RWPE2 (cell line): ENCODE results near the gene SAPCD1.

ENCODE experiments used
- ATAC-seq: fragments of 200-7000 bp; cut with Tn5 transposase; 3 replicates; pipeline ENCODE4 v1.9.1; 2021; ENCODE audit warnings: low read depth
- DNase-seq: peaks from one replicate; pipeline ENCODE4 v3.0.0-alpha.2; 2020; ENCODE audit warnings: low spot score
- H3K27ac ChIP-seq: fragments of 450-650 bp; 2 replicates; pipeline ENCODE4 v1.5.1; 2017; ENCODE audit warnings: mild to moderate bottlenecking; ENCODE audit not compliant: poor library complexity, severe bottlenecking
- H3K27me3 ChIP-seq: fragments of 250-450 bp; sonication (Bioruptor Pico); 2 replicates; pipeline ENCODE4 v1.5.1; 2021; ENCODE audit warnings: mild to moderate bottlenecking, moderate library complexity; ENCODE audit not compliant: insufficient read depth, poor library complexity, severe bottlenecking
- H3K36me3 ChIP-seq: fragments of 250-450 bp; sonication (Bioruptor Pico); 2 replicates; pipeline ENCODE4 v1.5.1; 2020; ENCODE audit warnings: low read depth, mild to moderate bottlenecking, moderate library complexity
- H3K4me1 ChIP-seq: fragments of 250-450 bp; sonication (Bioruptor Pico); 2 replicates; pipeline ENCODE4 v1.5.1; 2021; ENCODE audit warnings: mild to moderate bottlenecking, moderate library complexity; ENCODE audit not compliant: insufficient read depth, poor library complexity, severe bottlenecking
- H3K4me3 ChIP-seq: fragments of 250-450 bp; sonication (Bioruptor Pico); 2 replicates; pipeline ENCODE4 v1.5.1; 2021; ENCODE audit warnings: mild to moderate bottlenecking, moderate library complexity; ENCODE audit not compliant: severe bottlenecking
- H3K9me3 ChIP-seq: fragments of 250-450 bp; sonication (Bioruptor Pico); 2 replicates; pipeline ENCODE4 v1.5.1; 2021; ENCODE audit warnings: mild to moderate bottlenecking, moderate library complexity; ENCODE audit not compliant: severe bottlenecking
- CTCF ChIP-seq: fragments of 450-650 bp; IDR thresholded peaks from one replicate; pipeline ENCODE4 v1.5.1; 2017; ENCODE audit warnings: mild to moderate bottlenecking, moderate library complexity; ENCODE audit not compliant: poor library complexity, severe bottlenecking

SAPCD1 gene

GRCh38 chr6:31721351-31722020 lies 41.0 kb upstream of the SAPCD1 start, which contains the start of gene LY6G6C:
TSS of gene LY6G6C (minus strand) at chr6:31721746. CDS start at chr6:31721679, 67 bp downstream.
- Histone ChIP-seq H3K27ac (no peak within 1 kb of the TSS), H3K36me3 (no peaks in the 10 kb centered on the region), H3K9me3 (no peaks in the 10 kb centered on the region), H3K4me3 (no peak within 1 kb of the TSS), H3K27me3 (no peaks in the 10 kb centered on the region), H3K4me1 (peaks cover 16% of the 10 kb centered on the region)
- DNase-seq (no peak), ATAC-seq (no peak)
- no peak for TF ChIP-seq CTCF

GRCh38 chr6:31722173-31722572 lies 40.3 kb upstream of the SAPCD1 start:
- H3K4me3 ChIP-seq, result no peak overlapping the region
- no peaks in the 10 kb centered on the region for H3K36me3 ChIP-seq
- H3K27me3 ChIP-seq, result no peaks in the 10 kb centered on the region
- no peaks in the 10 kb centered on the region for H3K9me3 ChIP-seq
- ATAC-seq, result no peak
- H3K4me1 ChIP-seq, result peaks cover 16% of the 10 kb centered on the region
- no peak for TF ChIP-seq CTCF
- no peak overlapping the region for H3K27ac ChIP-seq
- no peak for DNase-seq

GRCh38 chr6:31723245-31723979 lies 39.0 kb upstream of the SAPCD1 start, which contains the start of gene MPIG6B:
TSS of gene MPIG6B (plus strand) at chr6:31723373. CDS start at chr6:31723384, 11 bp downstream.
- no peak for TF ChIP-seq CTCF
- H3K4me1 ChIP-seq, result peaks cover 5% of the 10 kb centered on the region
- ATAC-seq (no peak), DNase-seq (no peak)
- H3K36me3 ChIP-seq, result no peaks in the 10 kb centered on the region
- no peak within 1 kb of the TSS for H3K4me3 ChIP-seq
- H3K9me3 ChIP-seq, result no peaks in the 10 kb centered on the region
- H3K27me3 ChIP-seq, result no peaks in the 10 kb centered on the region
- no peak within 1 kb of the TSS for H3K27ac ChIP-seq

GRCh38 chr6:31723980-31724691 lies 38.3 kb upstream of the SAPCD1 start:
- Histone ChIP-seq H3K27me3 (no peaks in the 10 kb centered on the region), H3K36me3 (no peaks in the 10 kb centered on the region), H3K27ac (no peak overlapping the region), H3K4me3 (no peak overlapping the region), H3K4me1 (no peaks in the 10 kb centered on the region), H3K9me3 (no peaks in the 10 kb centered on the region)
- TF ChIP-seq CTCF, result no peak
- no peak for ATAC-seq
- no peak for DNase-seq
